ENCODE results near the gene FUS.

Gene FUS

GRCh38 chr16:31179747-31180459 is at the start of gene FUS:
Gene FUS (plus strand): TSS chr16:31180139. CDS start chr16:31180215, 76 bp downstream.
- H3K9ac ChIP-seq (ENCODE audit: low read length) = peak within 1 kb of the TSS; percentile 96
- DNase-seq (ENCODE audit: low read depth) = peak; percentile 96

GRCh38 chr16:31130336-31130891 is 49.5 kb upstream of the FUS start:
- peaks cover 35% of the 10 kb centered on the region for H3K36me3 ChIP-seq (ENCODE audit: control insufficient read depth, insufficient read depth, low read length, severe bottlenecking)
- H3K4me1 ChIP-seq (ENCODE audit: control insufficient read depth, insufficient read depth, low read length) = peaks cover 10% of the 10 kb centered on the region

More at GRCh38 chr16:31179747-31180459, at the start of gene FUS:
- Histone ChIP-seq H3K27me3 (replicated peaks; ENCODE audit: control insufficient read depth, insufficient read depth, low read length) (no peaks in the 10 kb centered on the region), H3K36me3 (ENCODE audit: control insufficient read depth, insufficient read depth, low read length, severe bottlenecking) (peaks cover 26% of the 10 kb centered on the region), H3K4me3 (ENCODE audit: low read length) (peak within 1 kb of the TSS; percentile 95), H3K9me3 (ENCODE audit: control insufficient read depth, low read length) (no peaks in the 10 kb centered on the region), H3K4me1 (ENCODE audit: control insufficient read depth, insufficient read depth, low read length) (peaks cover 34% of the 10 kb centered on the region)

GRCh38 chr16:31130899-31131298 is 49.0 kb upstream of the FUS start:
- Histone ChIP-seq H3K4me3 (ENCODE audit: low read length) (no peak overlapping the region), H3K9me3 (ENCODE audit: control insufficient read depth, low read length) (no peaks in the 10 kb centered on the region), H3K27me3 (replicated peaks; ENCODE audit: control insufficient read depth, insufficient read depth, low read length) (peaks cover 5% of the 10 kb centered on the region), H3K36me3 (ENCODE audit: control insufficient read depth, insufficient read depth, low read length, severe bottlenecking) (peaks cover 35% of the 10 kb centered on the region), H3K4me1 (ENCODE audit: control insufficient read depth, insufficient read depth, low read length) (peaks cover 10% of the 10 kb centered on the region), H3K9ac (ENCODE audit: low read length) (no peak overlapping the region)
- DNase-seq (ENCODE audit: low read depth) = no peak

More at GRCh38 chr16:31130336-31130891, 49.5 kb upstream of the FUS start:
- no peak for DNase-seq (ENCODE audit: low read depth)
- no peaks in the 10 kb centered on the region for H3K9me3 ChIP-seq (ENCODE audit: control insufficient read depth, low read length)
- H3K4me3 ChIP-seq (ENCODE audit: low read length) = no peak overlapping the region
- H3K9ac ChIP-seq (ENCODE audit: low read length) = no peak overlapping the region
- H3K27me3 ChIP-seq (replicated peaks; ENCODE audit: control insufficient read depth, insufficient read depth, low read length) = peaks cover 5% of the 10 kb centered on the region

GRCh38 chr16:31131416-31131815 is 48.5 kb upstream of the FUS start:
- no peaks in the 10 kb centered on the region for H3K9me3 ChIP-seq (ENCODE audit: control insufficient read depth, low read length)
- H3K9ac ChIP-seq (ENCODE audit: low read length) = no peak overlapping the region
- DNase-seq (ENCODE audit: low read depth) = no peak
- peaks cover 35% of the 10 kb centered on the region for H3K36me3 ChIP-seq (ENCODE audit: control insufficient read depth, insufficient read depth, low read length, severe bottlenecking)
- H3K4me3 ChIP-seq (ENCODE audit: low read length) = no peak overlapping the region
- H3K27me3 ChIP-seq (replicated peaks; ENCODE audit: control insufficient read depth, insufficient read depth, low read length) = peaks cover 5% of the 10 kb centered on the region
- H3K4me1 ChIP-seq (ENCODE audit: control insufficient read depth, insufficient read depth, low read length) = peaks cover 10% of the 10 kb centered on the region

- H3K9ac ChIP-seq (ENCODE audit: low read length) = no peak overlapping the region
- H3K9me3 ChIP-seq (ENCODE audit: control insufficient read depth, low read length) = no peaks in the 10 kb centered on the region
- H3K36me3 ChIP-seq (ENCODE audit: control insufficient read depth, insufficient read depth, low read length, severe bottlenecking) = peaks cover 34% of the 10 kb centered on the region
- peaks cover 5% of the 10 kb centered on the region for H3K27me3 ChIP-seq (replicated peaks; ENCODE audit: control insufficient read depth, insufficient read depth, low read length)
- DNase-seq (ENCODE audit: low read depth) = no peak
- peaks cover 10% of the 10 kb centered on the region for H3K4me1 ChIP-seq (ENCODE audit: control insufficient read depth, insufficient read depth, low read length)
- H3K4me3 ChIP-seq (ENCODE audit: low read length) = no peak overlapping the region
Measured at GRCh38 chr16:31131841-31132271, 48.1 kb upstream of the FUS start.

- no peak for DNase-seq (ENCODE audit: low read depth)
- H3K9ac ChIP-seq (ENCODE audit: low read length) = no peak overlapping the region
- peaks cover 28% of the 10 kb centered on the region for H3K36me3 ChIP-seq (ENCODE audit: control insufficient read depth, insufficient read depth, low read length, severe bottlenecking)
- peaks cover 5% of the 10 kb centered on the region for H3K27me3 ChIP-seq (replicated peaks; ENCODE audit: control insufficient read depth, insufficient read depth, low read length)
- H3K4me1 ChIP-seq (ENCODE audit: control insufficient read depth, insufficient read depth, low read length) = peaks cover 10% of the 10 kb centered on the region
- H3K4me3 ChIP-seq (ENCODE audit: low read length) = no peak overlapping the region
- H3K9me3 ChIP-seq (ENCODE audit: control insufficient read depth, low read length) = no peaks in the 10 kb centered on the region
Measured at GRCh38 chr16:31132303-31132979, 47.5 kb upstream of the FUS start.

GRCh38 chr16:31133046-31133501 is 46.9 kb upstream of the FUS start:
- Histone ChIP-seq H3K4me3 (ENCODE audit: low read length) (no peak overlapping the region), H3K9ac (ENCODE audit: low read length) (no peak overlapping the region), H3K27me3 (replicated peaks; ENCODE audit: control insufficient read depth, insufficient read depth, low read length) (peaks cover 5% of the 10 kb centered on the region), H3K4me1 (ENCODE audit: control insufficient read depth, insufficient read depth, low read length) (peaks cover 10% of the 10 kb centered on the region), H3K36me3 (ENCODE audit: control insufficient read depth, insufficient read depth, low read length, severe bottlenecking) (peaks cover 22% of the 10 kb centered on the region), H3K9me3 (ENCODE audit: control insufficient read depth, low read length) (no peaks in the 10 kb centered on the region)
- DNase-seq (ENCODE audit: low read depth) = no peak

- H3K4me3 ChIP-seq (ENCODE audit: low read length) = no peak overlapping the region
- DNase-seq (ENCODE audit: low read depth) = no peak
- H3K4me1 ChIP-seq (ENCODE audit: control insufficient read depth, insufficient read depth, low read length) = peaks cover 21% of the 10 kb centered on the region
Measured at GRCh38 chr16:31134091-31134571, 45.8 kb upstream of the FUS start.

GRCh38 chr16:31134625-31135534 is 45.1 kb upstream of the FUS start:
- H3K9ac ChIP-seq (ENCODE audit: low read length) = no peak overlapping the region
- H3K27me3 ChIP-seq (replicated peaks; ENCODE audit: control insufficient read depth, insufficient read depth, low read length) = peaks cover 5% of the 10 kb centered on the region
- H3K4me1 ChIP-seq (ENCODE audit: control insufficient read depth, insufficient read depth, low read length) = peaks cover 16% of the 10 kb centered on the region
- H3K9me3 ChIP-seq (ENCODE audit: control insufficient read depth, low read length) = no peaks in the 10 kb centered on the region
- peaks cover 17% of the 10 kb centered on the region for H3K36me3 ChIP-seq (ENCODE audit: control insufficient read depth, insufficient read depth, low read length, severe bottlenecking)
- no peak overlapping the region for H3K4me3 ChIP-seq (ENCODE audit: low read length)
- DNase-seq (ENCODE audit: low read depth) = no peak

More at GRCh38 chr16:31134091-31134571, 45.8 kb upstream of the FUS start:
- H3K9ac ChIP-seq (ENCODE audit: low read length) = no peak overlapping the region
- peaks cover 17% of the 10 kb centered on the region for H3K36me3 ChIP-seq (ENCODE audit: control insufficient read depth, insufficient read depth, low read length, severe bottlenecking)
- no peaks in the 10 kb centered on the region for H3K9me3 ChIP-seq (ENCODE audit: control insufficient read depth, low read length)
- peaks cover 5% of the 10 kb centered on the region for H3K27me3 ChIP-seq (replicated peaks; ENCODE audit: control insufficient read depth, insufficient read depth, low read length)

GRCh38 chr16:31135535-31136286 is 44.2 kb upstream of the FUS start, which contains the start of gene PRSS8:
Gene PRSS8 (minus strand): TSS chr16:31135727. CDS start chr16:31135498, 229 bp downstream.
- Histone ChIP-seq H3K4me1 (ENCODE audit: control insufficient read depth, insufficient read depth, low read length) (peaks cover 16% of the 10 kb centered on the region), H3K27me3 (replicated peaks; ENCODE audit: control insufficient read depth, insufficient read depth, low read length) (peaks cover 5% of the 10 kb centered on the region), H3K9me3 (ENCODE audit: control insufficient read depth, low read length) (no peaks in the 10 kb centered on the region), H3K9ac (ENCODE audit: low read length) (no peak within 1 kb of the TSS), H3K4me3 (ENCODE audit: low read length) (no peak within 1 kb of the TSS), H3K36me3 (ENCODE audit: control insufficient read depth, insufficient read depth, low read length, severe bottlenecking) (peaks cover 12% of the 10 kb centered on the region)
- no peak for DNase-seq (ENCODE audit: low read depth)
